GM12891 (cell line): Measurements from ENCODE around the gene TAF1D.

ENCODE experiments used
- POLR2A ChIP-seq: IDR thresholded peaks from 2 replicates; pipeline ENCODE4 v1.6.1; 2011; ENCODE audit warnings: low read depth, low read length, control low read depth
- POLR2AphosphoS5 ChIP-seq: IDR thresholded peaks from 2 replicates; pipeline ENCODE4 v1.6.1; 2011; ENCODE audit warnings: low read depth, low read length, control low read depth
- SPI1 ChIP-seq: IDR thresholded peaks from 2 replicates; pipeline ENCODE4 v1.6.1; 2011; ENCODE audit warnings: low read depth, low read length, control low read depth

GRCh38 chr11:93747122-93747521, 5.8 kb upstream of the TAF1D start:
- no peak for TF ChIP-seq POLR2A
- TF ChIP-seq POLR2AphosphoS5: no peak
- TF ChIP-seq SPI1: no peak
